HepG2 (cell line): ENCODE measurements around the gene FGGY. TPM values are rescaled to one million over a fixed set of nuclear protein-coding genes. Genes with fewer than 3 reads are reported as not detected.

Source experiments
- ATAC-seq: fragments of 200-7000 bp; cut with Tn5 transposase; 3 replicates; pipeline ENCODE4 v1.9.1; 2020; ENCODE audit warnings: mild to moderate bottlenecking, moderate library complexity
- BruUV-seq: library from RNA; stranded (reverse); fragments of 400-500 nt; replicated peaks from 2 replicates; lab custom pipeline; 2021; lab: Mats Ljungman, UMichigan
- CTCF ChIA-PET: fragments of 300-600 bp; formaldehyde crosslinking; extraction: SDS; loops from one replicate; lab custom pipeline; 2021; ENCODE audit warnings: low total read pairs, inconsistent platforms, low intra/inter-chr PET ratio; lab: Yijun Ruan, JAX
- POLR2A ChIA-PET: fragments of 350-600 bp; sonication (Branson Sonifier 250); formaldehyde crosslinking; loops from one replicate; lab custom pipeline; 2020; ENCODE audit warnings: antibody characterized with exemption, inconsistent platforms; lab: Yijun Ruan, JAX
- DNase-seq: peaks from one replicate; pipeline ENCODE4 v3.0.0-alpha.2; 2015; ENCODE audit warnings: low spot score
- FAIRE-seq: peaks from 3 replicates; lab custom pipeline; 2011; peaks lifted over from hg19 to GRCh38; lab: Jason Lieb, UNC
- H2AFZ ChIP-seq: one replicate; pipeline ENCODE4 v1.6.1; 2011; ENCODE audit warnings: low read length, inconsistent platforms
- H3K27ac ChIP-seq: fragments of 300-600 bp; 3 replicates; pipeline ENCODE4 v1.8.0; 2011; ENCODE audit warnings: mixed run types, mild to moderate bottlenecking, mixed read lengths, low read length, inconsistent platforms; ENCODE audit not compliant: insufficient read depth; ENCODE audit errors: extremely low read length
- H3K27me3 ChIP-seq, 2 experiments: fragments of 200-600 bp in 1 of 2; 2 replicates in 1 of 2; 3 replicates in 1 of 2; pipeline versions ENCODE4 v1.6.0 to v1.8.0; 2011; ENCODE audit warnings: low read length in 2 of 2, mild to moderate bottlenecking in 2 of 2, moderate library complexity in 2 of 2, inconsistent platforms in 1 of 2; ENCODE audit not compliant: insufficient read depth in 2 of 2, control insufficient read depth in 1 of 2
- H3K36me3 ChIP-seq, 2 experiments: fragments of 200-600 bp in 1 of 2; replicated peaks in 1 of 2; 2 replicates in 1 of 2; 3 replicates in 1 of 2; pipeline versions ENCODE4 v1.5.1 to v1.8.0; 2011; ENCODE audit warnings: low read length in 2 of 2, inconsistent platforms in 1 of 2; ENCODE audit not compliant: insufficient read depth in 2 of 2, control insufficient read depth in 1 of 2
- H3K4me1 ChIP-seq: 2 replicates; pipeline ENCODE4 v1.5.1; 2012; ENCODE audit warnings: low read length, inconsistent platforms; ENCODE audit not compliant: insufficient read depth
- H3K4me2 ChIP-seq: 2 replicates; pipeline ENCODE4 v1.6.0; 2011; ENCODE audit warnings: low read depth, low read length, inconsistent platforms
- H3K4me3 ChIP-seq, 3 experiments: fragments of 200-600 bp in 1 of 3; sonication (generic), shearing (Covaris generic) in 1 of 3; replicated peaks in 1 of 3; 2 replicates each; pipeline ENCODE4 v1.5.1; 2011 to 2016; ENCODE audit warnings: low read length in 3 of 3, inconsistent platforms in 2 of 3, low read depth in 2 of 3, mild to moderate bottlenecking in 2 of 3, control low read depth in 1 of 3, mixed read lengths in 1 of 3; ENCODE audit not compliant: insufficient read depth in 1 of 3
- H3K79me2 ChIP-seq: one replicate; pipeline ENCODE4 v1.6.1; 2011; ENCODE audit warnings: low read length, inconsistent platforms; ENCODE audit not compliant: insufficient read depth
- H3K9ac ChIP-seq: 2 replicates; pipeline ENCODE4 v1.6.0; 2011; ENCODE audit warnings: mild to moderate bottlenecking, low read depth, low read length, inconsistent platforms; ENCODE audit not compliant: insufficient read depth
- H3K9me3 ChIP-seq: 2 replicates; pipeline ENCODE4 v1.5.1; 2012; ENCODE audit warnings: mild to moderate bottlenecking, low read length
- H4K20me1 ChIP-seq: 2 replicates; pipeline ENCODE4 v1.6.0; 2011; ENCODE audit warnings: inconsistent platforms, mild to moderate bottlenecking, low read length, moderate library complexity; ENCODE audit not compliant: insufficient read depth
- POLR2G ChIP-seq: fragments of 200-400 bp; formaldehyde crosslinking; IDR thresholded peaks from 2 replicates; pipeline ENCODE4 v1.6.1; 2018; ENCODE audit warnings: mild to moderate bottlenecking, low read depth, low read length, moderate library complexity
- SRY ChIP-seq: sonication (generic); formaldehyde crosslinking; IDR thresholded peaks from 2 replicates; pipeline ENCODE4 v1.8.0; 2022; ENCODE audit warnings: mild to moderate bottlenecking, missing genetic modification reagents
- ZNF530 ChIP-seq: sonication (generic); formaldehyde crosslinking; IDR thresholded peaks from 2 replicates; pipeline ENCODE4 v1.5.0; 2020; ENCODE audit warnings: low read depth, mild to moderate bottlenecking, missing genetic modification reagents
- ZNF83 ChIP-seq: sonication (generic); formaldehyde crosslinking; IDR thresholded peaks from 2 replicates; pipeline ENCODE4 v1.4.0; 2020; ENCODE audit warnings: missing genetic modification reagents, mild to moderate bottlenecking, borderline replicate concordance
- ZNF850 ChIP-seq: sonication (generic); formaldehyde crosslinking; conservative IDR thresholded peaks from 2 replicates; pipeline ENCODE4 v1.9.0; 2021; ENCODE audit warnings: mild to moderate bottlenecking, missing genetic modification reagents
- WGBS: methylation state at CpG from one replicate; pipeline ENCODE4 v1.1.6; 2017; ENCODE audit warnings: low lambda C conversion rate; 5-methylcytosine and 5-hydroxymethylcytosine counted together
- in situ Hi-C: cut with HindIII; loops from 2 replicates; pipeline ENCODE4 v1.10.0; 2017; ENCODE audit warnings: low pct_unique_long_range_greater_than_20kb; ENCODE audit not compliant: extremely low pct_ligation_motif_present
- intact Hi-C: fragments of 100-400 bp; cut with micrococcal nuclease; formaldehyde crosslinking; loops from one replicate; pipeline ENCODE4 v1.10.0; 2022; ENCODE audit not compliant: unreplicated experiment
- polyA plus RNA-seq, 8 experiments: library from polyadenylated mRNA; depleted of rRNA in 3 of 8; stranded (reverse) in 7 of 8; unstranded in 1 of 8; fragments of >200 nt; fragmentation: Illumina TruSeq in 4 of 8; extraction: Trizol in 4 of 8; gene quantifications; 2 replicates each; pipeline versions ENCODE4 v1.2.1 to v1.2.3, GENCODE V29; 2011 to 2016; ENCODE audit warnings: low read depth in 4 of 8, missing spikeins in 1 of 8, mixed read lengths in 1 of 8; ENCODE audit not compliant: insufficient read depth in 1 of 8
- total RNA-seq, 5 experiments: library from RNA; depleted of rRNA; stranded (reverse); fragments of >200 nt; fragmentation: Illumina TruSeq; extraction: Trizol; gene quantifications; 2 replicates each; pipeline ENCODE4 v1.2.3, GENCODE V29; 2016; ENCODE audit warnings: low read depth in 1 of 5
- TF ChIP-seq, protein P1 (sequence below): sonication (generic); formaldehyde crosslinking; IDR thresholded peaks from 2 replicates; pipeline ENCODE4 v1.5.0; 2020; ENCODE audit warnings: missing genetic modification reagents, mild to moderate bottlenecking, borderline replicate concordance

Gene FGGY
- total and polyA plus RNA-seq, 2 of the 13 experiments (the other 11 are each of a cell fraction or from before 2014, with no cell fraction given), result 15.7 to 27.5 TPM

DNA sequence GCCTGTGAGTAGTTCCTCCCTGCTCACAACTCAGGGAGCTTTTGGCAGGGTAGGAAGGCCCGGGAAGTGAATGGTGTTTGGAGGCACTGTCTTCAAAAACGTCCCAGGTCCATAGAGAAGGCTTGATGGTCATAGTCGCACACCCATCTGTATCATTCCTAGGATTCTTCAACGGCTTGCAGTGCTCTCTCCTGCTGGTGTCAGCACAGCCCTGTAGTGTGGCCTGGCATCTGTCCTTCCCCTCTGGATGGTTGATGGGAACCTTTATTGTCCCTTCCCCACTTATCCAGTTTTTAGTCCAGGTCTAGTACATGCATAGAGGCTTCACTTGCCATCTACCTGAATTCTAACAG, 375.0 kb downstream of the FGGY start:
- no peak overlapping the region for H3K4me3 ChIP-seq
- no peak overlapping the region for H3K27ac ChIP-seq
- no peaks in the 10 kb centered on the region for H3K9me3 ChIP-seq
- no peak overlapping the region for H3K4me2 ChIP-seq
- no peak overlapping the region for H2AFZ ChIP-seq
- H3K27me3 ChIP-seq, result no peaks in the 10 kb centered on the region
- DNase-seq (no peak), ATAC-seq (no peak), FAIRE-seq (no peak)
- no peaks in the 10 kb centered on the region; a peak in 1 of 5 replicates for H3K36me3 ChIP-seq
- intact Hi-C loops, result no loop called here
- no peaks in the 10 kb centered on the region for H3K79me2 ChIP-seq
- ChIA-PET CTCF (no interaction called here), POLR2A (no interaction called here)
- in situ Hi-C loops, result loop anchor here (10.0 kb wide), 1 partner anchor 117 kb away; no protein-coding TSS in a partner anchor
- no peak overlapping the region for H3K9ac ChIP-seq
- BruUV-seq, result no TSS peak
- peaks cover 94% of the 10 kb centered on the region for H3K4me1 ChIP-seq
- no peaks in the 10 kb centered on the region for H4K20me1 ChIP-seq
- 100% methylated on average over 1 of the region's 4 CpGs for WGBS
- no peak for TF ChIP-seq ZNF83 (CRISPR knock-in tag)
- no peak for TF ChIP-seq SRY
- no peak for TF ChIP-seq ZNF530 (CRISPR knock-in tag)
- TF ChIP-seq, protein P1, sequence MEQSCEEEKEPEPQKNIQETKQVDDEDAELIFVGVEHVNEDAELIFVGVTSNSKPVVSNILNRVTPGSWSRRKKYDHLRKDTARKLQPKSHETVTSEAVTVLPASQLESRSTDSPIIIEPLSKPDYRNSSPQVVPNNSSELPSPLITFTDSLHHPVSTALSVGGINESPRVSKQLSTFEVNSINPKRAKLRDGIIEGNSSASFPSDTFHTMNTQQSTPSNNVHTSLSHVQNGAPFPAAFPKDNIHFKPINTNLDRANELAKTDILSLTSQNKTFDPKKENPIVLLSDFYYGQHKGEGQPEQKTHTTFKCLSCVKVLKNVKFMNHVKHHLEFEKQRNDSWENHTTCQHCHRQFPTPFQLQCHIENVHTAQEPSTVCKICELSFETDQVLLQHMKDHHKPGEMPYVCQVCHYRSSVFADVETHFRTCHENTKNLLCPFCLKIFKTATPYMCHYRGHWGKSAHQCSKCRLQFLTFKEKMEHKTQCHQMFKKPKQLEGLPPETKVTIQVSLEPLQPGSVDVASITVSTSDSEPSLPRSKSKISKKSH (CRISPR knock-in tag), result no peak
- TF ChIP-seq ZNF850 (CRISPR knock-in tag), result no peak
- no peak for TF ChIP-seq POLR2G
